ENCODE data around the gene CUBN. TPM values are rescaled to one million over a fixed set of nuclear protein-coding genes. Genes with fewer than 3 reads are reported as not detected.
"Not testable (repeated sequence)": the region's sequence is repeated elsewhere in the genome, so short reads cannot be mapped to it uniquely, and the experiment has no call there.

The CUBN gene
- total and polyA plus RNA-seq, 5 donors from 2014 or later = 0.01 to 4.7 (median 0.15) TPM

GRCh38 chr10:17115683-17116082 lies 13.9 kb downstream of the CUBN start:
- Histone ChIP-seq H3K4me3 (ENCODE audit: low read depth, low read length) (no peak overlapping the region), H3K36me3 (ENCODE audit: control insufficient read depth, insufficient read depth, low read length) (no peaks in the 10 kb centered on the region), H3K4me1 (ENCODE audit: control insufficient read depth, insufficient read depth, low read length, poor library complexity, severe bottlenecking) (no peaks in the 10 kb centered on the region), H3K27me3 (ENCODE audit: control insufficient read depth, insufficient read depth, low read length) (no peaks in the 10 kb centered on the region), H3K27ac (ENCODE audit: insufficient read depth, low read length, poor library complexity, severe bottlenecking) (no peak overlapping the region), H3K9me3 (ENCODE audit: control insufficient read depth in 2 of 2, low read length in 2 of 2) (no peaks in the 10 kb centered on the region)
- peaks cover 0 to 7% (median 2%) of the 10 kb centered on the region in 4 donors for H3K4me1 Mint-ChIP-seq
- no peaks in the 10 kb centered on the region for H3K9me3 Mint-ChIP-seq
- no peak overlapping the region for H3K27ac Mint-ChIP-seq
- DNase-seq (no peak), ATAC-seq (ENCODE audit: low read depth in 2 of 2) (no peak)
- peaks cover 3% of the 10 kb centered on the region for H3K27me3 Mint-ChIP-seq
- peaks cover 36% of the 10 kb centered on the region for H3K36me3 Mint-ChIP-seq
- no peak overlapping the region for H3K4me3 Mint-ChIP-seq

DNA sequence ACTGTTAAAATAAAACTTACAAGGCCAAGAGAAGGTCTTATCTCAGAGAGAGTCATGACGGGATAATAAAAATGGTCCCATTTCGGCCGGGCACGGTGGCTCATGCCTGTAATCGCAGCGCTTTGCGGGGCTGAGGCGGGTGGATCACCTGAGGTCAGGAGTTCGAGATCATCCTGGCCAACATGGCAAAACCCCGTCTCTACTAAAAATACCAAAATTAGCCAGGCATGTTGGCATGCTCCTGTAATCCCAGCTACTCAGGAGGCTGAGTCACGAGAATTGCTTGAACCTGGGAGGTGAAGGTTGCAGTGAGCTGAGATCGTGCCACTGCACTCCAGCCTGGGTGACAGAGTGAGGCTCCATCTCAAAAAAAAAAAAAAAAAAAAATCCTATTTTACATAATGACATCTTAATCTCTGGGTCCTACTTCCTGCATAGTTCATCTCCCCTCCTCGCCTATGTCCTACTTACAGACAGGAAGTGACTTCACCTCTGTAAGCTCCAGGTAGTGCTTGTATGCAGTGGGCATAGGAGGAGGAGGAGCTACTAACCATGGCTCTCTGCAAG lies 14.7 kb downstream of the CUBN start:
- H3K4me3 ChIP-seq (ENCODE audit: low read depth, low read length); H3K4me1 ChIP-seq (ENCODE audit: control insufficient read depth, insufficient read depth, low read length, poor library complexity, severe bottlenecking); H3K9me3 Mint-ChIP-seq; H3K36me3 ChIP-seq (ENCODE audit: control insufficient read depth, insufficient read depth, low read length); H3K27me3 ChIP-seq (ENCODE audit: control insufficient read depth, insufficient read depth, low read length); H3K27me3 Mint-ChIP-seq; H3K27ac ChIP-seq (ENCODE audit: insufficient read depth, low read length, poor library complexity, severe bottlenecking); H3K4me3 Mint-ChIP-seq; H3K4me1 Mint-ChIP-seq; H3K9me3 ChIP-seq (ENCODE audit: control insufficient read depth in 2 of 2, low read length in 2 of 2): not testable (repeated sequence)
- DNase-seq = peak in 1 of 3 donors; percentile 54
- peak; percentile 50 to 60 for ATAC-seq (ENCODE audit: low read depth in 2 of 2)
- Mint-ChIP-seq H3K27ac (peak overlapping the region in 1 of 3 donors; percentile 42), H3K36me3 (peaks cover 31% of the 10 kb centered on the region)

DNA sequence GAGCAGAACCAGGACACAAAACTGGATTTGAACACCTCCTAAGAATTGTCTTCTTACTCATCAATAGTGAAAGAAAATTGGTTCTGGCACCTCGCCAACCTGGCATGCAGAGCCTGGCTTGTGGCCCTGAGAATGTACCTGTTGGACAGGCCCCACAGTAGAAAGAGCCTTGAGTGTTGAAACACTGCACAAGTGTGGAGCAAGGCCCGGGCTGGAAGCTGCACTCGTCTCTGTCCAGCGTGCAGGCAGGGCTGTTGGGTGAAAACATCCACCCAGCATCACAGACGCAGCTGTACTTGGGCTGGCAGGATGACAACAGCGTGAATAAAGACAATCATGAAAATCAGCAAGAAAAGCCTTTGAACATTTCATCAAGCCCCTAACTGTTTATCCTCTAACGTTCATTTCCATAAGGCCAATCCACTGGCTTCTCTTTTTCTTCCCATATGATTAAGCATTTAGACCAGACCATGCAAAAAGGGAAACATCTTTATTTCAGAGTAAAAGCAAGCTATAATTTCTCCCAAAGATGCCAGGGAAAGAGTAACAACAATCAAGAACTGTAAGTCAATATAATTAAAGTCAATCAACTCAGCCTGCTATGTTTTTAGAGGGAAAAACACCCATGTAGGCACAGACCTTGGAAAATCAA lies 15.6 kb downstream of the CUBN start:
- Histone ChIP-seq H3K27ac (ENCODE audit: insufficient read depth, low read length, poor library complexity, severe bottlenecking) (no peak overlapping the region), H3K9me3 (ENCODE audit: control insufficient read depth in 2 of 2, low read length in 2 of 2) (no peaks in the 10 kb centered on the region), H3K4me1 (ENCODE audit: control insufficient read depth, insufficient read depth, low read length, poor library complexity, severe bottlenecking) (no peaks in the 10 kb centered on the region), H3K36me3 (ENCODE audit: control insufficient read depth, insufficient read depth, low read length) (no peaks in the 10 kb centered on the region), H3K27me3 (ENCODE audit: control insufficient read depth, insufficient read depth, low read length) (no peaks in the 10 kb centered on the region), H3K4me3 (ENCODE audit: low read depth, low read length) (no peak overlapping the region)
- no peak for ATAC-seq (ENCODE audit: low read depth in 2 of 2)
- Mint-ChIP-seq H3K4me3 (no peak overlapping the region), H3K36me3 (peaks cover 33% of the 10 kb centered on the region), H3K27ac (no peak overlapping the region), H3K27me3 (no peaks in the 10 kb centered on the region), H3K4me1 (peaks cover 0 to 7% (median 3%) of the 10 kb centered on the region in 4 donors), H3K9me3 (no peaks in the 10 kb centered on the region)
- no peak for DNase-seq

GRCh38 chr10:17113346-17113745 lies 16.3 kb downstream of the CUBN start:
- Mint-ChIP-seq H3K27ac (no peak overlapping the region), H3K4me1 (peaks cover 0 to 7% (median 3%) of the 10 kb centered on the region in 4 donors), H3K9me3 (no peaks in the 10 kb centered on the region), H3K27me3 (no peaks in the 10 kb centered on the region), H3K4me3 (no peak overlapping the region), H3K36me3 (peaks cover 33% of the 10 kb centered on the region)
- no peak overlapping the region for H3K4me3 ChIP-seq (ENCODE audit: low read depth, low read length)
- DNase-seq (no peak), ATAC-seq (ENCODE audit: low read depth in 2 of 2) (no peak)
- H3K4me1 ChIP-seq (ENCODE audit: control insufficient read depth, insufficient read depth, low read length, poor library complexity, severe bottlenecking) = no peaks in the 10 kb centered on the region
- H3K9me3 ChIP-seq (ENCODE audit: control insufficient read depth in 2 of 2, low read length in 2 of 2) = no peaks in the 10 kb centered on the region
- H3K27me3 ChIP-seq (ENCODE audit: control insufficient read depth, insufficient read depth, low read length) = no peaks in the 10 kb centered on the region
- no peak overlapping the region for H3K27ac ChIP-seq (ENCODE audit: insufficient read depth, low read length, poor library complexity, severe bottlenecking)
- H3K36me3 ChIP-seq (ENCODE audit: control insufficient read depth, insufficient read depth, low read length) = no peaks in the 10 kb centered on the region

DNA sequence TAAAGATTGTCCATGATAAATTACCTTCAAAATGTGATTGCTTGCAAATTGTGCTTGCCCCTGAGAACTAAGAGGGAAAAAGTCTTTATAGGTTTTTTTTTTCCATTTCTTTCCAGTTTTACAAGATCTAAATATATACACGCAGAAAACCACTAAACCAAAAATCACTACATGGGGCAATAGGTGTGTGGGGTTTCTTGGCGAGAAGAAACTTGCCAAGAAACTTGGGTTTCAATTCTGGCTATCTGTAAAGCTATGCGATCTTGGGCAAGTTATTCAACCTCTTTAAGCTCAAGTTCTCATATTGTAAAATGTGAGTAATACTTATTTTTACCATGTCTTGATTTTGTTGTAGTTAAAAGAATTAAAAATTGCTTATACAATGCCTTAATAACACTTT lies 17.0 kb downstream of the CUBN start:
- H3K36me3 Mint-ChIP-seq = peaks cover 33% of the 10 kb centered on the region
- Histone ChIP-seq H3K4me3 (ENCODE audit: low read depth, low read length) (no peak overlapping the region), H3K27me3 (ENCODE audit: control insufficient read depth, insufficient read depth, low read length) (no peaks in the 10 kb centered on the region), H3K36me3 (ENCODE audit: control insufficient read depth, insufficient read depth, low read length) (no peaks in the 10 kb centered on the region), H3K27ac (ENCODE audit: insufficient read depth, low read length, poor library complexity, severe bottlenecking) (no peak overlapping the region), H3K4me1 (ENCODE audit: control insufficient read depth, insufficient read depth, low read length, poor library complexity, severe bottlenecking) (no peaks in the 10 kb centered on the region), H3K9me3 (ENCODE audit: control insufficient read depth in 2 of 2, low read length in 2 of 2) (no peaks in the 10 kb centered on the region)
- H3K4me1 Mint-ChIP-seq = peaks cover 0 to 7% (median 3%) of the 10 kb centered on the region in 4 donors
- no peak overlapping the region for H3K4me3 Mint-ChIP-seq
- H3K27me3 Mint-ChIP-seq = no peaks in the 10 kb centered on the region
- DNase-seq (no peak), ATAC-seq (ENCODE audit: low read depth in 2 of 2) (no peak)
- H3K9me3 Mint-ChIP-seq = no peaks in the 10 kb centered on the region
- H3K27ac Mint-ChIP-seq = no peak overlapping the region

- Histone ChIP-seq H3K27ac (ENCODE audit: insufficient read depth, low read length, poor library complexity, severe bottlenecking) (no peak overlapping the region), H3K36me3 (ENCODE audit: control insufficient read depth, insufficient read depth, low read length) (no peaks in the 10 kb centered on the region), H3K9me3 (ENCODE audit: control insufficient read depth in 2 of 2, low read length in 2 of 2) (no peaks in the 10 kb centered on the region), H3K4me3 (ENCODE audit: low read depth, low read length) (no peak overlapping the region), H3K27me3 (ENCODE audit: control insufficient read depth, insufficient read depth, low read length) (no peaks in the 10 kb centered on the region), H3K4me1 (ENCODE audit: control insufficient read depth, insufficient read depth, low read length, poor library complexity, severe bottlenecking) (no peaks in the 10 kb centered on the region)
- ATAC-seq (ENCODE audit: low read depth in 2 of 2) (no peak), DNase-seq (no peak)
- peaks cover 0 to 2% (median 0%) of the 10 kb centered on the region in 4 donors for H3K4me1 Mint-ChIP-seq
- H3K36me3 Mint-ChIP-seq = peaks cover 38% of the 10 kb centered on the region
- H3K27ac Mint-ChIP-seq = no peak overlapping the region
- H3K4me3 Mint-ChIP-seq = no peak overlapping the region
- H3K9me3 Mint-ChIP-seq = no peaks in the 10 kb centered on the region
- H3K27me3 Mint-ChIP-seq = no peaks in the 10 kb centered on the region
Observed at GRCh38 chr10:17109475-17110207, 20.0 kb downstream of the CUBN start.

DNA sequence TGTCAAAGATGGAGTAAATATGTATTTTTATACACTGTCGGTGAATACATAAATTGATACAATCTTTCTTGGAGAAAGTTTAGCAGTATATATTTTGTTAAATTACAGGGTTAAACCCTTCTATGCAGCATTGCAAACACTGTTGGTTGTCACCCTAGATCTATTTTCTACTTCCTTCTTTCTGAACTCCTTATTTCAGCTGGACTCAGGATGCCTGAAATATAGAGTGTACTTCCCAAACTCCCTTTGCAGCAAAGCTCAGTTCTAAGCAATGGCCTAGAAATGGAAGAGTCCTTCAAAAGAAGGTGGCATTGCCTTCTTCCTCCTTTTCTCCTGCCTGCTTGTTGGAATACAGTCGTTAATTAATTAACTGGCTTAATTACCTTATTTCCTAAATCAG lies 20.6 kb downstream of the CUBN start:
- Mint-ChIP-seq H3K36me3 (peaks cover 35% of the 10 kb centered on the region), H3K4me3 (no peak overlapping the region), H3K9me3 (no peaks in the 10 kb centered on the region), H3K27ac (no peak overlapping the region), H3K4me1 (peaks cover 0 to 2% (median 0%) of the 10 kb centered on the region in 4 donors), H3K27me3 (no peaks in the 10 kb centered on the region)
- no peaks in the 10 kb centered on the region for H3K9me3 ChIP-seq (ENCODE audit: control insufficient read depth in 2 of 2, low read length in 2 of 2)
- H3K4me1 ChIP-seq (ENCODE audit: control insufficient read depth, insufficient read depth, low read length, poor library complexity, severe bottlenecking) = no peaks in the 10 kb centered on the region
- no peaks in the 10 kb centered on the region for H3K36me3 ChIP-seq (ENCODE audit: control insufficient read depth, insufficient read depth, low read length)
- DNase-seq = no peak
- ATAC-seq (ENCODE audit: low read depth in 2 of 2) = no peak
- H3K27ac ChIP-seq (ENCODE audit: insufficient read depth, low read length, poor library complexity, severe bottlenecking) = no peak overlapping the region
- no peak overlapping the region for H3K4me3 ChIP-seq (ENCODE audit: low read depth, low read length)
- no peaks in the 10 kb centered on the region for H3K27me3 ChIP-seq (ENCODE audit: control insufficient read depth, insufficient read depth, low read length)
